Fibroblast of lung (primary cell): Measurements from ENCODE around the gene STAM.

Experiments used
- EZH2 ChIP-seq: IDR thresholded peaks from 2 replicates; pipeline ENCODE4 v1.5.1; 2012; ENCODE audit warnings: low read length, control low read depth, mild to moderate bottlenecking; ENCODE audit errors: missing control alignments
- TF ChIP-seq, protein P1 (sequence below), 2 donors: IDR thresholded peaks in 1 of 2; conservative IDR thresholded peaks in 1 of 2; 1 replicate in 1 of 2; 2 replicates in 1 of 2; pipeline ENCODE4 v1.5.1; 2011 to 2012; ENCODE audit warnings: low read length in 2 of 2, control low read depth in 1 of 2, inconsistent platforms in 1 of 2, low read depth in 1 of 2, mild to moderate bottlenecking in 1 of 2

DNA sequence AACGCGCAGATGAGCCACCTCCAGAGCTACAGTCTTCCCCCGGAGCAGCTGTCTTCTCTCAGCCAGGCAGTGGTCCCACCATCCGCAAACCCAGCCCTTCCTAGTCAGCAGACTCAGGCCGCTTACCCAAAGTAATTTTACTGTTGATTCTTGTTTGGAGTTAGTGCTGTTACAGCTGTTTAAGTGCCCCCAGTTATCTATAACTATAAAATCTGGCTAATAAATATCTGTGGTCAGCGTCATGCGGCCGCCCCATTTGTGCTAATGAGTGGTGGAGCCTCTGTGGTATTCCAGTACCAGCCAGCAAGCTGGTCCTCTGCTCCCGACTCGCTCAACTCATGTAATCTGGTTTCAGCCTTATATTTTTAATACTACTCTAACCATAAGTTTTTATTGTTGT is 64.9 kb downstream of the STAM start:
- TF ChIP-seq, protein P1, sequence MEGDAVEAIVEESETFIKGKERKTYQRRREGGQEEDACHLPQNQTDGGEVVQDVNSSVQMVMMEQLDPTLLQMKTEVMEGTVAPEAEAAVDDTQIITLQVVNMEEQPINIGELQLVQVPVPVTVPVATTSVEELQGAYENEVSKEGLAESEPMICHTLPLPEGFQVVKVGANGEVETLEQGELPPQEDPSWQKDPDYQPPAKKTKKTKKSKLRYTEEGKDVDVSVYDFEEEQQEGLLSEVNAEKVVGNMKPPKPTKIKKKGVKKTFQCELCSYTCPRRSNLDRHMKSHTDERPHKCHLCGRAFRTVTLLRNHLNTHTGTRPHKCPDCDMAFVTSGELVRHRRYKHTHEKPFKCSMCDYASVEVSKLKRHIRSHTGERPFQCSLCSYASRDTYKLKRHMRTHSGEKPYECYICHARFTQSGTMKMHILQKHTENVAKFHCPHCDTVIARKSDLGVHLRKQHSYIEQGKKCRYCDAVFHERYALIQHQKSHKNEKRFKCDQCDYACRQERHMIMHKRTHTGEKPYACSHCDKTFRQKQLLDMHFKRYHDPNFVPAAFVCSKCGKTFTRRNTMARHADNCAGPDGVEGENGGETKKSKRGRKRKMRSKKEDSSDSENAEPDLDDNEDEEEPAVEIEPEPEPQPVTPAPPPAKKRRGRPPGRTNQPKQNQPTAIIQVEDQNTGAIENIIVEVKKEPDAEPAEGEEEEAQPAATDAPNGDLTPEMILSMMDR (conservative IDR thresholded peaks at IDR 0.05 in 1 of 2, IDR thresholded peaks at IDR 0.05 in 1 of 2; ENCODE audit: low read depth in 1 of 2, low read length in 2 of 2): no peak
- TF ChIP-seq EZH2: no peak
